NCI-H345 treated with DMSO at 0.1 percent for 48 hours (cell line): ENCODE data around the gene HSD11B1L.
"Not testable (repeated sequence)": the region's sequence is repeated elsewhere in the genome, so short reads cannot be mapped to it uniquely, and the experiment has no call there.

Experiments
- DNase-seq: peaks from one replicate; lab custom pipeline; 2025; ENCODE audit not compliant: unreplicated experiment; lab: John Stamatoyannopoulos, UW

The HSD11B1L gene

DNA sequence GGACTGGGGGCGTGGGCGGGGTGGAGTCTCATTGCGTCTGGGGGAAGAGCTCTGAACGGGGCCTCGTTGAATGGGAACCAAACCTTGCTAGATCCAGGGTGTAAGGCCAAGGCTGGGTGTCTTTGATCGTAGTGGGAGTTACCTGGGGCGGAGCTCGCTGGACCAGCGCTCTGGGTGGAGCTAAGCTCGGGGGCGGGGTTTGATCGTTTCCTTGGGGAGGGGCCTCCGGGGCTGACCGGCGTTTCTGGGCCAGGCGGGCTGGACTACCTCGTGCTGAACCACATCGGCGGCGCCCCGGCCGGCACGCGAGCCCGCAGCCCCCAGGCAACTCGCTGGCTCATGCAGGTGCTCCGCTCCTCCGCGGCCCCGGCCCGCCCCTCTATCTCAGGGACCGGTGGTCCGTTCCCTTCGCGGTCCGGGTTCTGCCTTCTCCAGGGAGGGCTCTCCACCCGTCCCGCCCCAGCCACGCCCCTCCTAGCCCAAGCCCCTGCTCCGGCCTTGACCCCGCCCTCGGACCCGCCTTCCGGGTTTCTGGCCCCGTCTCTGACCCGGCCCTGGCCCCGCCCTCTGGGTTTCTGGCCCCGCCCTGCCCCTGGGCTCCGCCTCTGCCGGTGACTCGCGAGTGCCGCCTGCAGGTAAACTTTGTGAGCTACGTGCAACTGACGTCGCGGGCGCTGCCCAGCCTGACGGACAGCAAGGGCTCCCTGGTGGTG is 6.0 kb downstream of the HSD11B1L start:
- DNase-seq = peak; percentile 88

DNA sequence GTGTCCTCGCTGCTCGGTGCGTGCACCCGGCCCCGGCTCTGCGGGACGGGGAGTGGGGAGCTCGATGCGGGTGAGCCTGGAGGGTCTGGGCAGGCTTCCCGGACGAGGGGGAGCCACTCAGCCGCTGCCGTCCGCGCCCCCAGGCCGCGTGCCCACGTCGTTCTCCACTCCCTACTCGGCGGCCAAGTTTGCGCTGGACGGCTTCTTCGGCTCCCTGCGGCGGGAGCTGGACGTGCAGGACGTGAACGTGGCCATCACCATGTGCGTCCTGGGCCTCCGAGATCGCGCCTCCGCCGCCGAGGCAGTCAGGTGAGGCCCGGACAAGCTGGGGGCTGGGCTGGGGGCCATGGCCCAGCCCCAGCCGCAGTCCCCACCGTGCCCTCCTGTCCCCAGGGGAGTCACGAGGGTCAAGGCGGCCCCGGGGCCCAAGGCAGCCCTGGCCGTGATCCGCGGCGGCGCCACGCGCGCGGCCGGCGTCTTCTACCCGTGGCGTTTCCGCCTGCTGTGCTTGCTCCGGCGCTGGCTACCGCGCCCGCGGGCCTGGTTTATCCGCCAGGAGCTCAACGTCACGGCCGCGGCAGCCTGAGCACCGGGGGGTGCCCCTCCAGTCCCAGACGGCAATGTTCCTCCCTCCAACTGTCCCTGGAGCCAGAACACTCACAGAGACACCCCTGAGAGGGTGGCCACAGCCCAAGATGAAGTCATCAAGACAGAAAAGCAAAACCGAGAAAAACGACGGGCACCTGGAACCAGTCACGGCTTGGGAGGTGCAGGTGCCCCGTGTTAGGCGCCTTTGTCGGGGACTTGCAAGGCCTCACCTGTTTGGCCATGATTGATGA is 6.8 kb downstream of the HSD11B1L start:
- DNase-seq = no peak

DNA sequence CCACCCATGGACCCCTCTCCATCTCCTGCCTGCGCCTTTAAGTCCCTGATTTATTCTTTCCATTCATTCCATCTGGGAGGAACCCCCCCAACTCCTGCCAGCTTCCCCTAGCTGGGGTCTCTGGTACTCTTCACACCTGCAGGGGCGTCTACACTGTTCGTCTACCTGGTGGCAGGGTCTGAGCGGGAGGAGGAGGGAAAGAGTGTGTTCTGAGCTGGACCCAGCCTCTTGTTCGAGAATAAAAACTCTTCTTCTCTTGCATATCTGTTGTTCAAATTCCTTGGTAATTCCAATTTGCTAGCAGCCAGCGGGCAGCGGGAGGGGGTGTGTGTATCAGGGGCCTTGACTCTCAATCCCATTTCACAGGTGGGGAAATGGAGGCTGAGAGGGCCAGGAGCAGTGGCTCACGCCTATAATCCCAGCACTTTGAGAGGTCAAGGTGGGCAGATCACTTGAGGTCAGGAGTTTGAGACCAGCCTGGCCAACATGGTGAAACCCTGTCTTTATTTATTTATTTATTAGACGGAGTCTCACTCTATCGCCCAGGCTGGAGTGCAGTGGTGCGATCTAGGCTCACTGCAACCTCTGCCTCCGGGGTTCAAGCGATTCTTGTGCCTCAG is 7.5 kb downstream of the HSD11B1L start:
- DNase-seq = not testable (repeated sequence)

DNA sequence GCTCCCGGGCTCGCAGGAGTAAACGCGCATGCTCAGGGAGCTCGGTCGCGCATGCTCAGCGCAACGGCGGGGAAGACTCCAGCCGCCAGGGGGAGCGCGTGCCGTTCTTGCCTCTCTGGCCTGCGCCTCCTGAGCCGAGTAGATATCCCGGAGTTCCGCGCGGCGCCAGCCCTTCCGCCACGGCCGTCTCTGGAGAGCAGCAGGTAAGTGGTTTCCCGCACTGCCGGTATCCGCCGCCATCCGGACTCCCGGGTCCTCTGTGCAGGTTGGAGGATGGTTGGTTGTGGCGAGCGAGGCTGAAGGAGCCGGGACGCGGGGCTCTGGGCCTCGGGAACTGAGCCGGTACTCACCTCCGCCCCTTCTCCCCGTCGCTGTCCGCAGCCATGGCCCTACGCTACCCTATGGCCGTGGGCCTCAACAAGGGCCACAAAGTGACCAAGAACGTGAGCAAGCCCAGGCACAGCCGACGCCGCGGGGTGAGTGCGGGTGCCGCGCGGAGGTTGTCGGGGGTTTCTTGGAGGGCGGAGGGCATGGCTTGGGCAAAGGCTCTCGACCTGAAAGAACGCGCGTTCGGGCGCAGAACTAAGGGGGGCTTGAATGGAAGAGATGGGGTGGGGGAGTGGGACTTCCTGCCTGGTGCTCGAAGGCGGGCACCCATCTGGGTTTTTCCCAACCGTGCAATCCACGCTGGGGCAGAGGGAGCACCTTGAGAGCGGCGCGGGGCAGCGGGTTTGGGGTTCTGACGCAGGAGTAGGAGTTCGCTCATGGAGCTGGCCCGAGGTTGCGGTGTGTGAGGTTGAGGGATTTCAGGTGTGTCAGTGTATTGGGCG is 9.5 kb downstream of the HSD11B1L start, which contains the start of gene RPL36:
RPL36 (plus strand) TSS at position 171 of the 830 bp plus-strand sequence; CDS start at position 384, 213 bp downstream.
- DNase-seq = peak; percentile 92

DNA sequence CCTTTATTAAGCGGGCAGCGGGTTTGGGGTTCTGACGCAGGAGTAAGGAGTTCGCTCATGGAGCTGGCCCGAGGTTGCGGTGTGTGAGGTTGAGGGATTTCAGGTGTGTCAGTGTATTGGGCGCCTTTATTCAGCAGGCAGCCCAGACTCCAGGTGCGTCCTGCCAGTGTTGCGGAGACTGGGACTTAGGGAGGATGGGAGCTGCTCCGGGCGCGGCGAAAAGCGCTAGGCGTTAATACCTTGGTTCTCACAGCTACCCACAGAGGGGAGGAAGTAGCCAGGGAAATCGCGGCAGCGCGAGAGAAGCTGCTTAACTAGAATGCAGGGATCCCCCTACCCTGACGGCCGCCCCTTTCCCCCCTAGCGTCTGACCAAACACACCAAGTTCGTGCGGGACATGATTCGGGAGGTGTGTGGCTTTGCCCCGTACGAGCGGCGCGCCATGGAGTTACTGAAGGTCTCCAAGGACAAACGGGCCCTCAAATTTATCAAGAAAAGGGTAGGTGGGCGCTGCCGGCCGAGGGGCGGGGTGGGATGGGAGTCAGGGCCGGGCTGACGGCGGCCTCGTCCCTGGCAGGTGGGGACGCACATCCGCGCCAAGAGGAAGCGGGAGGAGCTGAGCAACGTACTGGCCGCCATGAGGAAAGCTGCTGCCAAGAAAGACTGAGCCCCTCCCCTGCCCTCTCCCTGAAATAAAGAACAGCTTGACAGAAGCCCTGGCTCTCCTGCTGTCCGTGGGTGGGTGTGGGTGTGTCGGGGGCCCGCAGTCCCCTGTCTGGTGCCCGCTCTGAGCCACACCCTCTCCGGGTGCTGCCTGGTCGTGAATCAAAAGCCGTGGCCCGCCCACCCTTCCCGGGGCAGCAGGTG is 10.4 kb downstream of the HSD11B1L start:
- DNase-seq = no peak

DNA sequence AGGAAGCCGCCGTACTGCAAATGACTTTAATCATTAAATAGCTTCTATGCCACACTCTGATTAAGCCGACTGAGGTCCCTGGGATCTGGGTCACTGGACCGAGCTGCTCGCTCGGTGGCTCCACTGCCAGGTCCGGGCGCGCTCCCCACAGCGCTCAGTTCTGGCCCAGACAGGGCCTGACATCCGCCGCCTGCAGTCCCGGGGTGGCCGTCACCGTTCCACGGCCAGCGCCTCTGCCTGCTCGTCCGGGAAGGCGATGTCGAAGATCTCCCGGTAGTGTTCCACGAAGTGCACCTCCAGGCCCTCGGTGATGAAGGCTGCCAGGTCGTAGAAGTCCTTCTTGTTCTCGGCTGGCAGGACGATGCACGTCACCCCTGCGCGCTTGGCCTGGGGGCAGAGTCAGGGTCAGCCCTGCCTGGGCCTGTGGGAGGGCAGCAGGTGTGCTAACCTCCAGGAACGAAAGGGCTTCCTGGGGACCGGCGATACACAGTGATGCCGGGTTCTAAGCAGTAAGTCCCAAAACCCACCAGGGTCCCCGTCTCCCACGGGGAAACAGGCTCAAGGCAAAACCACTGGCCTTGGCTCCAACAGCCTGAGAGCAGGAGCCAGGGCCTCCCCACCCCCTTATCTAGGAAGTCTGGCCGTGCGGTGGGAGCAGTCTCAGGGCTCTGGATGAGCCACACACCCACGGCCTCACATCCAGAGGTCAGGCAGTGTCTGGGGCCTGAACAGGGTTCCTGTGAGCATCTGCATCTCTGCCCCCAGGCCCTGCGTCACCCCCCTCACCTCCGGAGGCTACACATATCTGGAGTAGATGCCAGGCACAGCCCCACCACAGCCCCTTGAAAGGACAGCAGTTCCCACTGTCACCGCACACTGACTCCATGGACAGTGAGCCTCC is 11.2 kb downstream of the HSD11B1L start:
- no peak for DNase-seq

DNA sequence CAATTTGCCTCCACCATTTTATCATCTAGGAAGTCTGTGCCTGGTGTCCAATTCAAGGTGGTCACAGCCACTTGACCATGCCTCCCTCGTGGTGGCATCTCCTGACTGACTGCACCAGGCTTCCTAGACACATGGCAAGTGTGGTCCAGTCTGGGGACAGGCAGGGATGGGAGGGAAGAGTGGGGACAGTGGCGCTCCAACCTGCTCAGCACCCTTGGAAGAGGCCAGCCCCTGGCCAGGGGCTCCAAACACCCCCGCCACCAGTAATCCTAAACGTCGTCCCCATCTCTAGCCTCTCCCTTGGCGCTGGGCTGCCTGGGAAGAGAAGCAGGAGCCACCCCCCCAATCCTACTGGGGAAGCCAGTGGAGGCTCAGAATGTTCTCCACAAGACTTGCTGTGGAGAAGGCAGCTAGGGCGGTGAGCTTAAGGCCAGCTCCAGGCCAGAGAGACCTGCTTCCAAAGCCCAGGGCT is 11.9 kb downstream of the HSD11B1L start:
- DNase-seq = no peak

DNA sequence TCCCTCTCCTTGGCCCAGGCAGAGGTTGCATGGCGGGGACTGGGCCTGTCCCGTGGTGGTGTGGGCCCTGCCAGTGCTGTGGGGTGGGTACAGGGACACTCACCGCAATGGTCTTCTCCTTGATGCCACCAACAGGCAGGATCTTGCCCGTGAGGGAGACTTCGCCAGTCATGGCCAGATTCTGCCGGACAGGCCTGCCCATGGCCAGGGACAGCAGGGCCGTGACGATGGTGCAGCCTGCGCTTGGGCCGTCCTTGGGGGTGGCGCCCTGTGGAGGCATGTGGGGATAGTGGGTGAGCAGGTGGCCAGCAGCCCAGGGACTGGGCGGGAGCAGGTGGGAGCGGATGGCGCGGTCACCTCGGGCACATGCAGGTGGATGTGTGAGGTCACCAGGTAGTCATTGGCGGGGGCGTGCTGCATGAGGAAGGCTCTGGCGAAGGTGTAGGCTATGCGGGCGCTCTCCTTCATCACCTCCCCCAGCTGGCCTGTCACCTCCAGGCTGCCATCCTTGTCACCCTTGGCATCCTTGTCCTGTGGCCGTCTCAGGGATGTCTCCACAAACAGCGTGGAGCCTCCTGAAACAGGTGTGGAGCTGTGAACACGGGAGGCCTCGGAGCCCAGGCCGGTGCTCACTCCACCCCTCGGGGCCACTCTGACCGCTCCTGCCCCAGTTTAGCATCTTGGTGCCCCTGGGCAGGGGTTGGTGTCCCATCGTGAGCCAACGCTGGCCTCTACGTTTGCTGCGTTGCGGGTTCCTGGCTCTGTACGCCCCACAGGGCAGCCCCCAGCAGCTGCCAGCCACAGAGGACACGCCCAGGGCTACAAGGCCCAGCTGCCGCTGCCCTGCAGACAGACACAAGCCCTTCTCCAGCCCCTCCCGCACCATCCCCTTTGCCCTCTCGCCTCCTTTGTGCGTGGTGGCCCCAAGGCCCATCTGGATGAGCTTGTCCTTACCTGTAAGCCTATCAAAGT is 12.7 kb downstream of the HSD11B1L start:
- no peak for DNase-seq

DNA sequence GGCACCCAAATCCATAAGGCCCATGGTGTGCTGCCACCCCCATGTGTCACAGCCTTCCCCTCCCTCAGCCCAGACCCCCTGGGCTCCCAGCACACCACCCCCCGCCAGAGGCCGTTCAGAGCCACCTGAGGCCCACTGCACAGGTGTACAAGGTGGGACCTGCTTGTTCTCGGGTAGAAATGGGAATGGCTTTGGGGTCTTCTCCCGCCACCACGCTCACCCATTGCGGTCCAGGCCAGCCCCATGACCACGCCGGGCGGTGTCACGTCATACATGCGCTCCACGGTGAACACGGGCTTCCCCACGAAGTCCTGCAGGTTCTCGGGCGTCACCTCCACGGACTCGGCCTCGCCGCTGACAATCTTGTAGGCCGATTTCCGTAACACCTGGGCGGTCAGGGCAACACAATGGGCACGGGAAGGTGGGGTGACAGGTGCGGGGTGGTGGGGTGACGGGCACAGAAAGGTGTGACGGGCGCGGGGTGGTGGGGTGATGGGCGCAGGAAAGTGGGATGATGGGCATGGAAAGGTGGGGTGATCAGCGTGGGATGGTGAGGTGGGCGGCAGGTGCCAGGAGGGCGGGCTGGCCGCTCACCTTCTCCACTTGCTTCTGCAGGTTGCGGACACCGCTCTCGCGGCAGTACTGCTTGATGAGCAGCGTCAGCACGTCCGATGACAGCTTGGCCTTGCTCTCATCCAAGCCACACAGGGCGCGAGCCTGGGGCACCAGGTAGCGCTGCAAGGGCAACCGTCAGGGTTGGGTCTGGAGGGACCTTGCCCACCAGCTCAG is 13.5 kb downstream of the HSD11B1L start:
- DNase-seq = no peak

DNA sequence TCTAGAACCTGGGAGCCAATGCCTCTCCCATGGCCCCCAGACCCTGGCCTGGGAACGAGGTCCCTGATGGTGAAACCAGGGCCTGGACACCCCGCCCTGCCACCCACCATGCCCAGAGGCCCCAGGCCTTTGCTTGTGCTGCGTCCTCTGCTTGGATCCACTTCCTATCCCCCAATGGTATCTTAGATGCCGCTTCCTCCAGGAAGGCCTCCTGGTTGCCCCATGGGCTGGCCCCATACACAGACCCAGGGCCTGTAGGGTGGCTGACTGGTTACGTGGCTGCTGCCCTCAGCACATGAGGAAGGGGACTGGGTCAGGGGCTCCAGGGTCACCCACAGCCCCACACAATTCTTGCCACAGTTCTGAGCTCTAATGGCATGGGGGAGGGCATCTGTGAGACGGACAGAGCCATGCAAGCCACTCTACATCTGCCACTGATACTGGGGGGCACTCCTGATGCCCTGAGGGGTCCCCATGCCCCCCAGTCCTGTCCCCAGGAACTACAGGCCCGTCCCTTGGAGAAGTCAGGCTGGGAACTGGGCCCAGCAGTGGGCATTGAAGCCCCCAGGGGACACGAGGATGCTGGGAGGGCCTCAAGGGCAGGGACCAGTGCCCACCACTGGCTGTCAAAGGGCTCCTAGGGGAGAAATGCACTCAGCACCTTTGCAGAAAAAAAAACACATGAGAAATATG is 14.3 kb downstream of the HSD11B1L start:
- DNase-seq = no peak

DNA sequence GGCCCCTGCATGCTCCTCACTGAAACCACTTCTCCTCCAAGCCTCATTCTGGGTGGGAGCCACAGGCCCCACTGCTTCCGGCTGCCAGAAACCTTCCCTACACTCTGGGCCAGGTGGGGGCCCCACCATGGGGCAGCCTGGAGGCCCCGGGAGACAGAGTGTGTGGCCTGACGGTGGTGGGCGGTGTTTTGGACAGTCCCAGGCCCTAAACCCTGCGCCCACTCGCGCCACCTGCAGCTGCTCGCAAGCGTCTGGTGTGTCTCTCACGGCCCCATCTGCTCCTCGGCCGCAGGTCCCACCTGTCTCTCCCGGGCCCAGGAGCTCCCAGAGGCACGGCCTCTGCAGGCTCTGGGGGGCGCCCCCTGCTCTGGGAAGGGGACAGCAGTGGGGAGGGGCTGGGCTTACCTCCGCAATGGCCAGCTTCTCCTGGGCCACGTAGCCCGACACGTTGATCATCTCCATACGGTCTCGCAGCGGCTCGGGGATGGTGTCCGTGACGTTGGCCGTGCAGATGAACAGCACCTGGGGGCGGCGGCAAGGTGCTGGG is 14.9 kb downstream of the HSD11B1L start:
- DNase-seq = no peak

DNA sequence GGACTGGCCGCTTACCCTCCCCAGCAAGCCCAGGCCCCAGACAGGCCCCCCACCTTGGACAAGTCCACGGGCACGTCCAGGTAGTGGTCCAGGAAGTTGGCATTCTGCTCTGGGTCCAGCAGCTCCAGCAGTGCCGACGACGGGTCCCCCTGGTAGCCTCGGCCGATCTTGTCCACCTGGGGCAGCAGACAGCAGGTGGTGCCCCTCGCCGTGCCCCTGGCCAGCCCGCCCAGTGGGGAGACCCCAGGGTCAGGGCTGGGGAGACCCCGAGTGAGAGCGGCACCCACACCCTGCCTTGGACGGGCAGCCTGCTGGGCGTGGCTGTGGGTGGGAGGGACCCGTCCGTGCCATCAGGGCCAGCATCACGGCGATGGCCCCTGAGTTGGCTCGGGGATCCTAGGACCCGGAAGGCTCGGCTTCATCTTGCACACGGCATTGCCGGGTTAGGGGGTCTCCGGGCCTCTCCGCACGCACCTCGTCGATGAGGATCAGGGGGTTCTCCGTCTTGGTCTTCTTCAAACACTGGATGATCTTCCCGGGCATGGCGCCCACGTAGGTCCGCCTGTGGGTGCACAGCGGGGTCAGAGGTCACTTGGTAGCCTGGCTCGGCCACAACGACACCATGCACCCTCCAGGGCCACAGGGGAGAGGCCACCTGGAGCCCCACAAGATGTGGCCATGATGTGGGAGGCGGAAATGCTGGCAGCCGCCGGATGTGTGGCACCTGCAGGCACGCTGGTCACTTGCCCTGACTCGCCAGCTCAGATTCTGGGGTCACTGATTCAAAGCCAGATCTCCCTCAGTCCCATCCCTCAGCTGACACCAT is 15.6 kb downstream of the HSD11B1L start:
- DNase-seq = no peak

DNA sequence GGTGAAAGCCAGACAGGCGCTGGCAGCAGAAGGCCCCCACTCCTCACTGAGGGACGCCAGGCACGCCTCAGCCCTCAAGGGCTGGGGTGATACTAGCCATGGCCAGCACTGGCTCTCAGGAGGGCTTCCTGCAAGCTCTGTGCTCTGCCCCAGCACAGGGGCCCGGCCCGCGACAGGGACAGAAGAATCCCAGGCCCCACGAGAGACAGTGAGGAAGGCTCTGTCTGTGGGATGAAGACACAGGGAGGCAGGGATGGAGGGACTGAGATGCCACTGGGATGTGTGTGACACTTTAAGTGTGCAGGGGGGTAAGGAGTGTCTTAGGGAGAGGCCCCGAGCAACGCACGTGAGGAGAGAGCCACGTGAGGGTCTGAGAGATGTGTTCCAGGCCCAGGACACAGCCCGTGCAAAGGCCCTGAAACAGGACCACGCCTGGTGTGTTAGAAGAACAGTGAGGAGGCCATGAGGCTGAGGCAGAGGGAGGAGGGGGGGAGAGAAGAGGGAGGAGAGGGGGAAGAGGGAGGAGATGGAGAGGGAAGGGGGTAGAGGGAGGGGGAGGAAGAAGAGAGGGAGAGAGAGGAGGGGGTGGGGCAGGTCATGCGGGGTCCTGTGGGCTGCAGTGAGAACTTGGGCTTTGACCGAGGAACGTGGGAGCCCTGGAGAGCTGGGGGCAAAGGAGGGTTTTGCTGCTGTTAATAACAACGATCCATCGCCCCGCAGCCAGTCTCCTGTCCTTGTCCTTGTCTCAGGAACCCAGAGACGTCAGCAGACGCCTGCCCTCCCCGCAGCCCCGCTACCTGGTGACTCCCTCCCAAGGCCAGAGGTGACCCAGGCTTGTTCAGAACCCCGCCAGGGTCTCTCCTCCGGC is 16.4 kb downstream of the HSD11B1L start:
- DNase-seq = no peak
